PC-9 (cell line): ENCODE results near the gene SRSF12.

Experiments used
- EZH2 ChIP-seq: fragments of 200-600 bp; sonication (generic); IDR thresholded peaks from 2 replicates; pipeline ENCODE4 v1.8.0; 2017; ENCODE audit warnings: antibody characterized with exemption, low read depth
- TF ChIP-seq, protein P1 (sequence below): fragments of 200-600 bp; sonication (generic); conservative IDR thresholded peaks from 2 replicates; pipeline ENCODE4 v1.6.1; 2017; ENCODE audit warnings: mixed run types, antibody characterized with exemption, mild to moderate bottlenecking, moderate library complexity

DNA sequence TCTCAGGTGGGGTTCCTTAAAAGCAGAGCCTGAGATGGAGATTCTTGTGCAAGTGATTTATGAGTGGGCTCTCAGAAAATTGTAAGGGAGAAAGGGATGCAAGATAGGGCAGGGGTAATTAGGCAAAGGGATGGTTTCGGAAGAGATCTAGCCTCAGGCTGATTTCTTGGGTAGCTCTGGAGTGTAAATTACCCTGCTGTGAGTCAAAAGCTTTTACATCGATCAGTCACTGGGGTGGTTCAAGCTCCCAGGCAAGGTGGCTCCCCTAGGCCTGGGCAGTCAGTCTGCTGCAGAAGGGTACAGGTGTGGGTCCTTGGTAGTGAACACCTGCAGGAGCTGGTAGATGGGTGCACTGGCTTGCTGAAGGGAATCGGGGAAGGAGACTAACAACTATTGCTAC lies 16.9 kb upstream of the SRSF12 start:
- TF ChIP-seq, protein P1, sequence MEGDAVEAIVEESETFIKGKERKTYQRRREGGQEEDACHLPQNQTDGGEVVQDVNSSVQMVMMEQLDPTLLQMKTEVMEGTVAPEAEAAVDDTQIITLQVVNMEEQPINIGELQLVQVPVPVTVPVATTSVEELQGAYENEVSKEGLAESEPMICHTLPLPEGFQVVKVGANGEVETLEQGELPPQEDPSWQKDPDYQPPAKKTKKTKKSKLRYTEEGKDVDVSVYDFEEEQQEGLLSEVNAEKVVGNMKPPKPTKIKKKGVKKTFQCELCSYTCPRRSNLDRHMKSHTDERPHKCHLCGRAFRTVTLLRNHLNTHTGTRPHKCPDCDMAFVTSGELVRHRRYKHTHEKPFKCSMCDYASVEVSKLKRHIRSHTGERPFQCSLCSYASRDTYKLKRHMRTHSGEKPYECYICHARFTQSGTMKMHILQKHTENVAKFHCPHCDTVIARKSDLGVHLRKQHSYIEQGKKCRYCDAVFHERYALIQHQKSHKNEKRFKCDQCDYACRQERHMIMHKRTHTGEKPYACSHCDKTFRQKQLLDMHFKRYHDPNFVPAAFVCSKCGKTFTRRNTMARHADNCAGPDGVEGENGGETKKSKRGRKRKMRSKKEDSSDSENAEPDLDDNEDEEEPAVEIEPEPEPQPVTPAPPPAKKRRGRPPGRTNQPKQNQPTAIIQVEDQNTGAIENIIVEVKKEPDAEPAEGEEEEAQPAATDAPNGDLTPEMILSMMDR = no peak
- TF ChIP-seq EZH2 = no peak
